Astrocyte (in vitro differentiated cells and primary cell): ENCODE measurements around the gene BCAS1. TPM values are rescaled to one million over a fixed set of nuclear protein-coding genes. Genes with fewer than 3 reads are reported as not detected.

Source experiments
- DNase-seq: peaks from one replicate; pipeline ENCODE4 v3.0.0-alpha.2; 2010; ENCODE audit warnings: low read depth
- FAIRE-seq: peaks from 2 replicates; lab custom pipeline; 2011; peaks lifted over from hg19 to GRCh38; lab: Jason Lieb, UNC
- H2AFZ ChIP-seq: 2 replicates; pipeline ENCODE4 v1.6.0; 2012; ENCODE audit warnings: low read depth, low read length, inconsistent platforms
- H3K27ac ChIP-seq: 2 replicates; pipeline ENCODE4 v1.5.1; 2011; ENCODE audit warnings: low read depth, low read length, inconsistent platforms
- H3K27me3 ChIP-seq: 2 replicates; pipeline ENCODE4 v1.6.0; 2011; ENCODE audit warnings: low read length, inconsistent platforms; ENCODE audit not compliant: insufficient read depth
- H3K36me3 ChIP-seq: 2 replicates; pipeline ENCODE4 v1.5.1; 2011; ENCODE audit warnings: low read length, inconsistent platforms; ENCODE audit not compliant: insufficient read depth
- H3K4me1 ChIP-seq: 2 replicates; pipeline ENCODE4 v1.5.1; 2011; ENCODE audit warnings: low read length, inconsistent platforms; ENCODE audit not compliant: insufficient read depth
- H3K4me2 ChIP-seq: 2 replicates; pipeline ENCODE4 v1.6.0; 2012; ENCODE audit warnings: low read length, inconsistent platforms
- H3K4me3 ChIP-seq: 2 replicates; pipeline ENCODE4 v1.5.1; 2011; ENCODE audit warnings: low read depth, mild to moderate bottlenecking, low read length, inconsistent platforms; ENCODE audit not compliant: insufficient read depth
- H3K79me2 ChIP-seq: 2 replicates; pipeline ENCODE4 v1.6.0; 2012; ENCODE audit warnings: mild to moderate bottlenecking, low read length, inconsistent platforms; ENCODE audit not compliant: insufficient read depth
- H3K9ac ChIP-seq: 2 replicates; pipeline ENCODE4 v1.6.0; 2012; ENCODE audit warnings: mild to moderate bottlenecking, low read length, inconsistent platforms
- H3K9me3 ChIP-seq: 2 replicates; pipeline ENCODE4 v1.5.1; 2012; ENCODE audit warnings: low read depth, mild to moderate bottlenecking, low read length, inconsistent platforms; ENCODE audit not compliant: insufficient read depth
- H4K20me1 ChIP-seq: 2 replicates; pipeline ENCODE4 v1.6.0; 2012; ENCODE audit warnings: low read length, inconsistent platforms; ENCODE audit not compliant: insufficient read depth
- H3K27ac Mint-ChIP-seq: one replicate; pipeline ENCODE4 v1.8.0; 2021; ENCODE audit warnings: mild to moderate bottlenecking, mixed read lengths; ENCODE audit not compliant: unreplicated experiment
- H3K27me3 Mint-ChIP-seq: one replicate; pipeline ENCODE4 v1.8.0; 2021; ENCODE audit warnings: low read depth, mixed read lengths; ENCODE audit not compliant: unreplicated experiment
- H3K36me3 Mint-ChIP-seq: one replicate; pipeline ENCODE4 v1.8.0; 2021; ENCODE audit warnings: low read depth, mixed read lengths; ENCODE audit not compliant: unreplicated experiment
- H3K4me1 Mint-ChIP-seq: one replicate; pipeline ENCODE4 v1.8.0; 2021; ENCODE audit warnings: low read depth, mixed read lengths; ENCODE audit not compliant: unreplicated experiment
- H3K4me3 Mint-ChIP-seq: one replicate; pipeline ENCODE4 v1.8.0; 2021; ENCODE audit warnings: mild to moderate bottlenecking, moderate library complexity, mixed read lengths; ENCODE audit not compliant: unreplicated experiment
- H3K9me3 Mint-ChIP-seq: one replicate; pipeline ENCODE4 v1.8.0; 2021; ENCODE audit warnings: mild to moderate bottlenecking, mixed read lengths; ENCODE audit not compliant: unreplicated experiment
- EZH2 ChIP-seq: IDR thresholded peaks from 2 replicates; pipeline ENCODE4 v1.6.1; 2012; ENCODE audit warnings: mild to moderate bottlenecking, low read length, inconsistent platforms; ENCODE audit not compliant: insufficient read depth
- total RNA-seq: library from RNA; stranded (reverse); gene quantifications from 2 replicates; pipeline ENCODE4 v1.2.1, GENCODE V29; 2021
- TF ChIP-seq, protein P1 (sequence below): IDR thresholded peaks from 2 replicates; pipeline ENCODE4 v1.5.1; 2011; ENCODE audit warnings: low read depth, mild to moderate bottlenecking, inconsistent platforms, low read length, moderate library complexity; ENCODE audit not compliant: insufficient read depth

BCAS1 gene
- total RNA-seq, 1 donor from 2014 or later: not detected

DNA sequence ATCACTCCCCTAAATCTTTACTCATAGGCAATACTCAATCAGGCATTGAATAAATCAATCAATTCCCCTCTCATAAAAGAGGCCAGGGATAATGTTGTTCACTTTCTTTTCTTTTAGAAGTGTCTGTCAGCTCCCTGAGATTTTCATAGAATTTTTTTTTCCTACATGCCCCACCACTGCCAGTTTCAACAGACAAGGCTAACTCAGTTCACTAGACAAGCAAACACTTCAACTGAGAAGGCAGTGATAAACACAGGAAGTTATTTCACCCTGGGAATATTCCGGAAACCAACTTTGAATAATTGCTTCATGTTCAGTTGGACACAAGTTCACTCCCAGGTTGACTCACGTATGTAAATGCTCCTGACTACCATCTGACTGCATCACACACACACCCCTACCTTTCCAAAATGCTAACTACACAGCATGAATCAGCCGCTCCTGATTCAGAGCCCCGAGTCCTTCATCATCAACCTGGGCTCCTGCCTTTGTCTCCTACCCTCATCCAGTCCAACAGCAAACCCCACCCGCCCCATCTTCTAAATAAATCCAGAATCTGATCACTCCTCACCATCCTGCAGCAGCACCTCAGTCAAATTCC, 143.9 kb downstream of the BCAS1 start:
- H3K36me3 ChIP-seq: no peaks in the 10 kb centered on the region
- H3K4me3 Mint-ChIP-seq: no peak overlapping the region
- H3K9me3 ChIP-seq: no peaks in the 10 kb centered on the region
- no peak overlapping the region for H3K4me3 ChIP-seq
- no peak overlapping the region for H2AFZ ChIP-seq
- peak overlapping the region; percentile 89 for H3K27ac ChIP-seq
- peak overlapping the region; percentile 68 for H3K9ac ChIP-seq
- H3K4me1 Mint-ChIP-seq: peaks cover 19% of the 10 kb centered on the region
- H3K36me3 Mint-ChIP-seq: no peaks in the 10 kb centered on the region
- peak overlapping the region; percentile 77 for H3K27ac Mint-ChIP-seq
- H4K20me1 ChIP-seq: no peaks in the 10 kb centered on the region
- no peaks in the 10 kb centered on the region for H3K79me2 ChIP-seq
- TF ChIP-seq EZH2: no peak
- TF ChIP-seq, protein P1, sequence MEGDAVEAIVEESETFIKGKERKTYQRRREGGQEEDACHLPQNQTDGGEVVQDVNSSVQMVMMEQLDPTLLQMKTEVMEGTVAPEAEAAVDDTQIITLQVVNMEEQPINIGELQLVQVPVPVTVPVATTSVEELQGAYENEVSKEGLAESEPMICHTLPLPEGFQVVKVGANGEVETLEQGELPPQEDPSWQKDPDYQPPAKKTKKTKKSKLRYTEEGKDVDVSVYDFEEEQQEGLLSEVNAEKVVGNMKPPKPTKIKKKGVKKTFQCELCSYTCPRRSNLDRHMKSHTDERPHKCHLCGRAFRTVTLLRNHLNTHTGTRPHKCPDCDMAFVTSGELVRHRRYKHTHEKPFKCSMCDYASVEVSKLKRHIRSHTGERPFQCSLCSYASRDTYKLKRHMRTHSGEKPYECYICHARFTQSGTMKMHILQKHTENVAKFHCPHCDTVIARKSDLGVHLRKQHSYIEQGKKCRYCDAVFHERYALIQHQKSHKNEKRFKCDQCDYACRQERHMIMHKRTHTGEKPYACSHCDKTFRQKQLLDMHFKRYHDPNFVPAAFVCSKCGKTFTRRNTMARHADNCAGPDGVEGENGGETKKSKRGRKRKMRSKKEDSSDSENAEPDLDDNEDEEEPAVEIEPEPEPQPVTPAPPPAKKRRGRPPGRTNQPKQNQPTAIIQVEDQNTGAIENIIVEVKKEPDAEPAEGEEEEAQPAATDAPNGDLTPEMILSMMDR: no peak
- H3K27me3 Mint-ChIP-seq: no peaks in the 10 kb centered on the region
- H3K27me3 ChIP-seq: no peaks in the 10 kb centered on the region
- H3K4me2 ChIP-seq: peak overlapping the region; percentile 67
- peaks cover 2% of the 10 kb centered on the region for H3K9me3 Mint-ChIP-seq
- peak; percentile 99 for DNase-seq
- peaks cover 22% of the 10 kb centered on the region for H3K4me1 ChIP-seq
- FAIRE-seq: peak; percentile 81

DNA sequence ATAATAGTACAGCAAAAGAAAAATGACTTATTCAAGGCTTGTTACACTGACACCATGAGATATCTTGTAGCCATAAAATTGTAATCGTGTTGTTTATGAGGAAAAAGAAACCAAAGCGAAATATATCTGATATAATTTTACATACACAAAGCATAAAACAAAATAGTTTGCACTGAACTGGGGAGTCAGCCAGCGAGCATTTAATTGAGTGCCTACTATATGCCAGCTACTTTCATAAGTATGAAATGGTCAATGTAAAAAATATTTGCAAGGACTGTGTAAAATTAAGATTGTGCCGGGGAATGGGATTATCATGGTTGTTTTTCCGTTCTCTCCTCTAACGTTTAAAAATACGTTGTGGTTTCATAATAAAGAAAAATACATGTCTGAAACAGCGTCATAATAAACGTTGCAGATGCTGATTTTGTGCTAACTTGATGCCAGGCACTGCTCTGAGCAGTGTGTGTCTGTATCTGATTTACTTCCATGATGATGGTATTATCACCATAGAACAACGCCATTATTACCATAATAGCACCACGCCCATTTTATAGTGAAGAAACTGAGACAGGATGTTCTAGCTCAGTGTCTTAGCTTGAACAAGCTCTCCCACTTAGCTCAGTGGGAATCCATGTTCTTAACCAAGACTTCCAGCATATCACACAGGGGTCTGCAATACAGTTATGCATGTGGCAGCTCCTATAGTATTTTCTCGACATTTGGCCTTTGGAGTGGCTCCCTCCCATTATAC, 144.6 kb downstream of the BCAS1 start:
- no peaks in the 10 kb centered on the region for H3K36me3 Mint-ChIP-seq
- H3K27me3 Mint-ChIP-seq: no peaks in the 10 kb centered on the region
- H2AFZ ChIP-seq: no peak overlapping the region
- no peak overlapping the region for H3K4me3 Mint-ChIP-seq
- no peaks in the 10 kb centered on the region for H3K27me3 ChIP-seq
- no peaks in the 10 kb centered on the region for H3K36me3 ChIP-seq
- peaks cover 22% of the 10 kb centered on the region for H3K4me1 ChIP-seq
- H3K4me1 Mint-ChIP-seq: peaks cover 16% of the 10 kb centered on the region
- no peaks in the 10 kb centered on the region for H3K79me2 ChIP-seq
- peak overlapping the region; percentile 89 for H3K27ac ChIP-seq
- H3K4me2 ChIP-seq: peak overlapping the region; percentile 32
- peak overlapping the region; percentile 59 for H3K9ac ChIP-seq
- no peaks in the 10 kb centered on the region for H4K20me1 ChIP-seq
- no peaks in the 10 kb centered on the region for H3K9me3 ChIP-seq
- peaks cover 2% of the 10 kb centered on the region for H3K9me3 Mint-ChIP-seq
- H3K27ac Mint-ChIP-seq: peak overlapping the region; percentile 77
- H3K4me3 ChIP-seq: no peak overlapping the region
- no peak for TF ChIP-seq EZH2
- TF ChIP-seq, protein P1: no peak
- DNase-seq (no peak), FAIRE-seq (no peak)
